Duodenal mucosa (tissue), 2 donors: ENCODE data around the gene FRMD4A.

Experiments
- H3K27ac ChIP-seq: one replicate; pipeline ENCODE4 v1.7.0; 2013; ENCODE audit warnings: low read depth, low read length
- H3K27me3 ChIP-seq, 2 donors: one replicate each; pipeline ENCODE4 v1.7.0; 2013; ENCODE audit warnings: low read length in 2 of 2, control low read depth in 1 of 2; ENCODE audit not compliant: insufficient read depth in 2 of 2, control insufficient read depth in 1 of 2
- H3K36me3 ChIP-seq, 2 donors: one replicate each; pipeline ENCODE4 v1.7.0; 2013; ENCODE audit warnings: low read length in 2 of 2, control low read depth in 1 of 2; ENCODE audit not compliant: insufficient read depth in 2 of 2, control insufficient read depth in 1 of 2
- H3K4me1 ChIP-seq, 2 donors: one replicate each; pipeline ENCODE4 v1.7.0; 2013; ENCODE audit warnings: low read length in 2 of 2, control low read depth in 1 of 2; ENCODE audit not compliant: insufficient read depth in 2 of 2, control insufficient read depth in 1 of 2
- H3K4me3 ChIP-seq, 2 donors: one replicate each; pipeline ENCODE4 v1.7.0; 2013; ENCODE audit warnings: low read length in 2 of 2, low read depth in 1 of 2
- H3K9ac ChIP-seq, 2 donors: one replicate each; pipeline ENCODE4 v1.7.0; 2013; ENCODE audit warnings: low read length in 2 of 2, low read depth in 1 of 2
- H3K9me3 ChIP-seq, 2 donors: one replicate each; pipeline ENCODE4 v1.7.0; 2013; ENCODE audit warnings: low read length in 2 of 2, control low read depth in 1 of 2; ENCODE audit not compliant: control insufficient read depth in 1 of 2

FRMD4A gene

GRCh38 chr10:13761490-13762091, 569.1 kb downstream of the FRMD4A start:
- H3K27ac ChIP-seq: no peak overlapping the region
- no peak overlapping the region for H3K9ac ChIP-seq
- H3K36me3 ChIP-seq: no peaks in the 10 kb centered on the region
- no peaks in the 10 kb centered on the region for H3K9me3 ChIP-seq
- no peaks in the 10 kb centered on the region for H3K27me3 ChIP-seq
- no peak overlapping the region for H3K4me3 ChIP-seq
- H3K4me1 ChIP-seq: peaks cover 0 to 7% of the 10 kb centered on the region in 2 donors

DNA sequence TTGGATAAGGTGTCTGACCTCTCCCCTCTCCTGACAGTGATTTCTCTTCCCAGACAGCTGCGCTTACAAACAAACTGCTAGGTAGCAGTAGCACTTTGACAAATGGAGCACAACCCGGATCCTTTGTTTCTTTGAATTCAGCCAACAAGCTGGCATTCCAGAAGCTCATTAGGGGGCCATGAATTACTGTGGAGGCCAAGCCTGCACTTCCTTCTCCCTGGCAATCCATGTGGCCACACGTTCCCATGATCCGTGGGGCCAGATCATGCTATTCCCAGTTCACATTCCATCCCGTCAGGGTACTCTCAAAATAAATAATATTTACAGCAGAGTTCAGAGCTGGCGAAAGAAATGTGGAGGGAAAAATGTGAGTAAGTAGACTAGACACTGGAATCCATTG, 571.6 kb downstream of the FRMD4A start:
- Histone ChIP-seq H3K27ac (no peak overlapping the region), H3K4me1 (peaks cover 0 to 7% of the 10 kb centered on the region in 2 donors), H3K4me3 (no peak overlapping the region), H3K27me3 (no peaks in the 10 kb centered on the region), H3K9me3 (no peaks in the 10 kb centered on the region), H3K36me3 (no peaks in the 10 kb centered on the region), H3K9ac (no peak overlapping the region)

- no peak overlapping the region for H3K27ac ChIP-seq
- H3K27me3 ChIP-seq: no peaks in the 10 kb centered on the region
Observed at GRCh38 chr10:13758756-13759155, 572.0 kb downstream of the FRMD4A start.

DNA sequence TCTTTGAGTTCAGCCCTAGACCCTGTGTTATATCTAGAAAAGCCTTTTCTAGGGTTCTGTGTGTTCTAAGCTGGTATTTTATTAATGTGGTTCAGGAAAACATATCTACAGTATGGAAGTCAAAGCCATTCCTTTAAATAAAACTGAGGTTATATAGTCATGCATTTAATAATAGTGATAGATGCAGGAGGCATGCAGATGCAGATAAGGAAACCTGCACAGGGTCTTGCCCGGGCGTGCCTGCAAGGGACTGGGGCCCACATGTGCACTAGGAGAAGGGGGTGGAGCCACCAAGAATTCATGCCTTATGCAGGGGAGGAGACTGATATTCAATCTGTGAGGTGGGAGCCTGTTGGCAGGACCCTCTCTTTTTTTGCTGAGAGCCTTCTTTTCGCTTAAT, 572.4 kb downstream of the FRMD4A start:
- Histone ChIP-seq H3K9ac (no peak overlapping the region), H3K4me3 (no peak overlapping the region), H3K27me3 (no peaks in the 10 kb centered on the region), H3K4me1 (peaks cover 0 to 7% of the 10 kb centered on the region in 2 donors), H3K9me3 (no peaks in the 10 kb centered on the region), H3K36me3 (no peaks in the 10 kb centered on the region), H3K27ac (no peak overlapping the region)

More at GRCh38 chr10:13758756-13759155, 572.0 kb downstream of the FRMD4A start:
- H3K9ac ChIP-seq: no peak overlapping the region
- no peaks in the 10 kb centered on the region for H3K9me3 ChIP-seq
- no peak overlapping the region for H3K4me3 ChIP-seq
- H3K4me1 ChIP-seq: peaks cover 0 to 7% of the 10 kb centered on the region in 2 donors
- no peaks in the 10 kb centered on the region for H3K36me3 ChIP-seq

GRCh38 chr10:13754277-13754676, 576.4 kb downstream of the FRMD4A start:
- peaks cover 0 to 7% of the 10 kb centered on the region in 2 donors for H3K4me1 ChIP-seq
- no peak overlapping the region for H3K27ac ChIP-seq
- H3K4me3 ChIP-seq: no peak overlapping the region
- H3K9me3 ChIP-seq: no peaks in the 10 kb centered on the region
- no peaks in the 10 kb centered on the region for H3K36me3 ChIP-seq
- H3K27me3 ChIP-seq: no peaks in the 10 kb centered on the region
- H3K9ac ChIP-seq: no peak overlapping the region

DNA sequence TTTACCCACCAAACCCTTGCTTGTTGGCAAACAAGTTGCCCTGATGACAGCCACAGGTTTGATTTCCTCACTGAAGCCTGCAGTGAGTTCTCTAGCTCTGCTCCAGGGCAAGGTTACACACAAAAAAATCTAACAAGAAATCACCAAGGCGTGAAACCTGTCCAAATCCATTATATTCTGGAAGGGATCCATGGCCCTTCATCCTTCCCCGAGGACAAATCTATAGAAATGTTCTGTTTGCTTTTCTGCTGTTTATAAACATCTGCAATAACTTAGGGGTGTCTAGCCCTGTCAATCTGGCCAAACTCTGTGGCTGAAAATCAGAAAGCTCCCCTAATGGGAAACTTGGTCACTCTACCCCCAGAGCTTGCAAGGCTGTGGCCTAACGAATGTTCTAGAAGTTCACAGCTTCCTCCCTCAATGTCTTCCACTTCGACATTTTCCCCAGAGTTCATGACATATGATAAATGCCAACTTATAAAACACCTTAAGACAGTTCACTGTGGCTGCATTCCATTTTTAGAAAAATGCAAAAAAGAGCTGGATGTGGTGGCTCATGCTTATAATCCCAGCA, 579.4 kb downstream of the FRMD4A start:
- no peaks in the 10 kb centered on the region for H3K9me3 ChIP-seq
- no peaks in the 10 kb centered on the region for H3K4me1 ChIP-seq
- H3K27ac ChIP-seq: no peak overlapping the region
- no peaks in the 10 kb centered on the region for H3K27me3 ChIP-seq
- H3K4me3 ChIP-seq: no peak overlapping the region
- no peaks in the 10 kb centered on the region for H3K36me3 ChIP-seq
- no peak overlapping the region for H3K9ac ChIP-seq

DNA sequence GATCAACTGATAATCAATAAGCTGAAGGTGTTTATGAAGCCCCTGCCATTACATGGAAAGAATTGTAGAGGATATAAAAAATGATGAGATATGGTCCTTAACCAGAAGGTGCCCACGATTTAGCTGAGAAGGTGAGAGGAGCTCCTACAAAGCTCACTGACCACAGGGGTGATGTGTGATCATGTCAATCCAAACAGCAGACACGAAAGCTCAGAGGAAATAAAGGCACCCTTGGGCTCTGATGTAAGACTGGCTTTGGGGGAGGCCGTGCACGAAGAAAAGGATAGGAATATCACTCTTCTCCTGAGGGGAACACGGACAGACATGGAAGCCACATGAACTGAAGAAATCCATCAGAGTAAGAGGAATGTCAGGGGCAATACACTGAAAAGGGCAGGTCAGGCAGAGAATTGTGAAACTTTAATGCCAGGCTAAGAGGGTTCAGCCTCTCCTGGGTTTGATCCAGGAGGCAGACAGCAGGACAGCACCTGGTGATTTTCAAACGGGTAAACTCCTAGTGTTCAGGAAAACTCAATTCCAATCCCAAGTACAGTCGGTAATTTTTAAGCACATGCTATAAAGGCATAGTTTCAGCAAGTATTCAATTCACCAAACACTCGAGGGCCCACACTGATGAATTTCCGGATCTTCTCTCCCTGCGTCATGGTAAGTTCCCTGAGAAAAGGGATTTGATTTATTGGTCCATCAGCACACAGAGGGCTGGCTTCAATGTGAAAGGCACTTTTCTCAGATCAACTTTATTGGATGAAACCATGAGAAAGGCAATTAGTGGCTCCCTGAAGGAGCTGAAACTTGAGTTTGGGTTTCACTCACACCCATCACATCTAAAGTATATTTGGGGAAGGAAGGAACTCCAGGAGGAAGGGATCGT, 580.2 kb downstream of the FRMD4A start:
- Histone ChIP-seq H3K36me3 (no peaks in the 10 kb centered on the region), H3K9ac (no peak overlapping the region)

GRCh38 chr10:13745271-13745670, 585.5 kb downstream of the FRMD4A start:
- Histone ChIP-seq H3K27ac (no peak overlapping the region), H3K4me3 (no peak overlapping the region), H3K36me3 (no peaks in the 10 kb centered on the region), H3K4me1 (no peaks in the 10 kb centered on the region), H3K27me3 (no peaks in the 10 kb centered on the region), H3K9ac (no peak overlapping the region), H3K9me3 (no peaks in the 10 kb centered on the region)

More for the DNA sequence above, 580.2 kb downstream of the FRMD4A start:
- Histone ChIP-seq H3K27ac (no peak overlapping the region), H3K27me3 (no peaks in the 10 kb centered on the region), H3K9me3 (no peaks in the 10 kb centered on the region), H3K4me3 (no peak overlapping the region), H3K4me1 (no peaks in the 10 kb centered on the region)

DNA sequence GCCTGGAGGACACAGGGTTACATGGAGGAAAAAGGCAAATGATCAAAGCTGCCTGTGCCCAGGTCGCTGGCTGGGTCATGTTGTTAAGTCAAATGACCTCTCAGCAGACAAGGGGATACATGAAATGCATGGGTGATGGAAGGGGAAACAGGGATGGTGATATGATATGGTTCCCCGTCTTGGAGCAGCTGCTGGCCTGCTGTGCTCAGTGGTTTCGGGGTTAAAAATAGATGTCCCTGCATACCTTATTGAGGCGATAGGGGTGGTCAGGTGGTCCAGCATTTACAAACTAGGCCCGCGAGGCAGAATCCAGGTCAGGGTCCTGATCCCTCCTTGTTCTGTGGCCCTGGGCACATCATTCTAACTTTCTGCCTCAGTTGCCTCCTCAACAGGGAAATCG, 586.8 kb downstream of the FRMD4A start:
- Histone ChIP-seq H3K36me3 (no peaks in the 10 kb centered on the region), H3K9ac (no peak overlapping the region), H3K27me3 (no peaks in the 10 kb centered on the region), H3K4me3 (no peak overlapping the region), H3K9me3 (no peaks in the 10 kb centered on the region), H3K4me1 (no peaks in the 10 kb centered on the region), H3K27ac (no peak overlapping the region)

DNA sequence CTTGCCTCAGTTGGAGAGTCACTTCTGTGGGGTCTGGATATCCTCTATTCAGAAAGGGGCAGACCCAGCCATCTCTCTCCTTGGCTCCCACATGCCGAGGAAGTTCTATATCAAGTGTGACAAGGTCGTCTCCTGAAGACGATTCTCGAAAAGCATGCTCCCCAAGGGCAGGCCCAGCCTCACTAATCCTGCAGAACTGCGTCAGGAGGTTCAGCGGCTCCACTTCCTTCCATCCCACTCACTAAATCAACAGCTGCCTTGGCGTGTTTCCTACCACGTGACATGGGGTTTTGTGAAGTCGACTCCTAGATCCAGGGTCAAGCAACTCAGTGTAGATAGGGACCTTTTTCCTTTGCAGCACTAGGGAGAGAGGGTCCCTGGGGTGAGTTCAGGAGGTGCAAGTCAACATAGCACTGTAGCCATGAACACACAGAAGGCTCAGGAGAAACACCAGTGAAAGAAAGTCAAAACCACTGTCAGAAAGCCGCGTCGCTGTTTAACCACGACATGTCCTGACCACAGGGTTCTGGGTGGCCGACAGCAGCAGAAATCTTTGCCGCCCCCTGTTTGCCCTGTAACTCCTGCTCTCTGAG, 587.5 kb downstream of the FRMD4A start:
- Histone ChIP-seq H3K9ac (no peak overlapping the region), H3K9me3 (no peaks in the 10 kb centered on the region), H3K36me3 (no peaks in the 10 kb centered on the region), H3K27ac (no peak overlapping the region), H3K4me1 (no peaks in the 10 kb centered on the region), H3K27me3 (no peaks in the 10 kb centered on the region), H3K4me3 (no peak overlapping the region)
